Measurements from ENCODE around the gene NR1D1.

- TF ChIP-seq POLR2A (IDR thresholded peaks at IDR 0.05; ENCODE audit: control extremely low read depth in 1 of 2, low read depth in 2 of 2, low read length in 2 of 2) (no peak), YY1 (IDR thresholded peaks at IDR 0.05; ENCODE audit: low read depth, low read length) (no peak), RXRA (IDR thresholded peaks at IDR 0.05; ENCODE audit: insufficient read depth, low read depth, low read length) (0 out of 2 replicates have a peak, but pooled peaks have one; percentile 57), JUN (IDR thresholded peaks at IDR 0.05; ENCODE audit: low read depth, low read length) (no peak), CTCF (IDR thresholded peaks at IDR 0.05; ENCODE audit: control extremely low read depth in 1 of 3, insufficient read depth in 1 of 3, low read depth in 1 of 3, low read length in 3 of 3) (no peak), POLR2AphosphoS5 (IDR thresholded peaks at IDR 0.05; ENCODE audit: low read depth, low read length) (no peak)
These were observed 35.2 kb downstream of the NR1D1 start for GRCh38 chr17:40064971-40065768.

Measured in H1 (cell line).